Lower leg skin (tissue), 4 donors: ENCODE data around the gene TPM3. TPM values are rescaled to one million over a fixed set of nuclear protein-coding genes. Genes with fewer than 3 reads are reported as not detected.
"Not testable (repeated sequence)": the region's sequence is repeated elsewhere in the genome, so short reads cannot be mapped to it uniquely, and the experiment has no call there.

Source experiments
- DNase-seq, 2 donors: peaks; one replicate each; pipeline ENCODE4 v3.0.0-alpha.2; 2019; ENCODE audit warnings: low spot score in 2 of 2
- H3K4me3 ChIP-seq: fragments of 200-600 bp; sonication (generic); 2 replicates; pipeline ENCODE4 v1.5.1; 2017; ENCODE audit warnings: mild to moderate bottlenecking, low read depth; ENCODE audit not compliant: poor library complexity, severe bottlenecking
- POLR2A ChIP-seq, 2 donors: fragments of 450-650 bp; IDR thresholded peaks; one replicate each; pipeline ENCODE4 v1.6.1; 2016 to 2017; ENCODE audit warnings: antibody characterized with exemption in 2 of 2, mild to moderate bottlenecking in 1 of 2, moderate library complexity in 1 of 2
- WGBS, 2 donors: methylation state at CpG; one replicate each; pipeline ENCODE4 v1.1.5; 2018; 5-methylcytosine and 5-hydroxymethylcytosine counted together
- intact Hi-C: fragments of 100-400 bp; cut with DNase I; formaldehyde crosslinking; loops from one replicate; pipeline ENCODE4 v1.15.0; 2023; ENCODE audit warnings: low total_unique reads
- total RNA-seq, 4 donors: library from RNA; depleted of rRNA; stranded (reverse); fragments of >200 nt; gene quantifications; one replicate each; pipeline ENCODE4 v1.1.0, GENCODE V29; 2016
- TF ChIP-seq, protein P1 (sequence below), 3 donors: fragments of 450-650 bp; IDR thresholded peaks; one replicate each; pipeline ENCODE4 v1.5.1; 2016; ENCODE audit warnings: antibody characterized with exemption in 3 of 3, mild to moderate bottlenecking in 3 of 3, moderate library complexity in 2 of 3

Gene TPM3
- total RNA-seq, 4 donors from 2014 or later = 119 to 226 (median 181) TPM

- no peak for DNase-seq
- H3K4me3 ChIP-seq = no peak overlapping the region
- TF ChIP-seq, protein P1, sequence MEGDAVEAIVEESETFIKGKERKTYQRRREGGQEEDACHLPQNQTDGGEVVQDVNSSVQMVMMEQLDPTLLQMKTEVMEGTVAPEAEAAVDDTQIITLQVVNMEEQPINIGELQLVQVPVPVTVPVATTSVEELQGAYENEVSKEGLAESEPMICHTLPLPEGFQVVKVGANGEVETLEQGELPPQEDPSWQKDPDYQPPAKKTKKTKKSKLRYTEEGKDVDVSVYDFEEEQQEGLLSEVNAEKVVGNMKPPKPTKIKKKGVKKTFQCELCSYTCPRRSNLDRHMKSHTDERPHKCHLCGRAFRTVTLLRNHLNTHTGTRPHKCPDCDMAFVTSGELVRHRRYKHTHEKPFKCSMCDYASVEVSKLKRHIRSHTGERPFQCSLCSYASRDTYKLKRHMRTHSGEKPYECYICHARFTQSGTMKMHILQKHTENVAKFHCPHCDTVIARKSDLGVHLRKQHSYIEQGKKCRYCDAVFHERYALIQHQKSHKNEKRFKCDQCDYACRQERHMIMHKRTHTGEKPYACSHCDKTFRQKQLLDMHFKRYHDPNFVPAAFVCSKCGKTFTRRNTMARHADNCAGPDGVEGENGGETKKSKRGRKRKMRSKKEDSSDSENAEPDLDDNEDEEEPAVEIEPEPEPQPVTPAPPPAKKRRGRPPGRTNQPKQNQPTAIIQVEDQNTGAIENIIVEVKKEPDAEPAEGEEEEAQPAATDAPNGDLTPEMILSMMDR (IDR thresholded peaks at IDR 0.05) = no peak
- no peak for TF ChIP-seq POLR2A (IDR thresholded peaks at IDR 0.05)
- intact Hi-C loops = no loop called here
These were observed 40.6 kb downstream of the TPM3 start for GRCh38 chr1:154151311-154151710.

DNA sequence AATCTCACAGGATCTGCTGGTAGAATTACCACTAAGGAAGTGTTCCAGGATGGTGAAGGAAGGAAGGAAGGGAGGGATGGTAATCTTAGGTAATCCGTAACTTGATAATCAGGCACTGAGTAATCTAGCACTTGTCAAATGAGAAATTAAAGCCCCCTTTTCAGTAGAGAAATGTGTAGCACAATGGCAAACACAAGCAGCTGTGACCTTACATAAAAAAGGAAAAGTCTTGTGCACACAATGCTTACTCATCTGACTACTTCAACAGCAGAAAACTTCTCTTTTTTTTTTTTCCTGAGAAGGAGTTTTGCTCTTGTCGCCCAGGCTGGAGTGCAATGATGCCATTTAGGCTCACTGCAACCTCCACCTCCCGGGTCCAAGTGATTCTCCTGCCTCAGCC is 43.1 kb downstream of the TPM3 start:
- intact Hi-C loops = no loop called here
- H3K4me3 ChIP-seq = no peak overlapping the region
- TF ChIP-seq, protein P1 (IDR thresholded peaks at IDR 0.05) = no peak
- no peak for TF ChIP-seq POLR2A (IDR thresholded peaks at IDR 0.05)
- DNase-seq = no peak
- 71 to 77% methylated on average over 3 of the region's 3 CpGs for WGBS, 2 donors

DNA sequence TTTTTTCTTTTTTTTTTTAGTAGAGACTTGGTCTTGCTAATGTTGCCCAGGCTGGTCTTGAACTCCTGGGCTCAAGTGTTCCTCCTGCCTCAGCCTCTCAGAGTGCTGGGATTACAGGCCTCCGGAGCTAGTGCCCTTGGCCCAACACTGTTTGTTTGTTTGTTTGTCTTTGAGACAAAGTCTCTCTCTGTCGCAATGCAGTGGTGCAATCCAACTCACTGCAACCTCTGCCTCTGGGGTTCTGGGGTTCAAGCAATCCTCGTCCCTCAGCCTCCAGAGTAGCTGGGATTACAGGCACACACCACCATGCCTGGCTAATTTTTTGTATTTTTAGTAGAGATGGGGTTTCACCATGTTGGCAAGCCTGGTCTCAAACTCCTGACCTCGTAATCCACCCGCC is 44.4 kb downstream of the TPM3 start:
- WGBS, 2 donors = 86 to 91% methylated on average over 5 of the region's 5 CpGs
- intact Hi-C loops = not testable (repeated sequence)

DNA sequence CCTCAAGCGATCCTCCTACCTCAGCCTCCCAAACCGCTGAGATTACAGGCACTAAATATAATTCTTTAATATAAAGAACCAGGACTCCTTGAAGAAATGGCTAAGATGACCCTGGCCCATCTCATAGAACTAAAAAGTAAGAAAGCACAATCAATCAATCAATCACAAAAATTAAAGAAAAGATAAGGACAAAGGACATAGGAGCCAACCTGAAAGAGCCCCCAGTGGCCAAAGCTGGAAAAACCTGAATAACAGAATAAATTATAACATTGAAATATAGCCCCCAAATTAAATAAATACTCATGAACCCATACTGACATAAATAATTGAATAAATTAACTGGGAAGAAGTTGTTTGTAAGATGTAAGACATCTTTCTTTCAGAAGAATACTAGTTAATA is 45.9 kb downstream of the TPM3 start:
- intact Hi-C loops = no loop called here

More for the DNA sequence above, 44.4 kb downstream of the TPM3 start:
- not testable (repeated sequence) for H3K4me3 ChIP-seq, DNase-seq

DNA sequence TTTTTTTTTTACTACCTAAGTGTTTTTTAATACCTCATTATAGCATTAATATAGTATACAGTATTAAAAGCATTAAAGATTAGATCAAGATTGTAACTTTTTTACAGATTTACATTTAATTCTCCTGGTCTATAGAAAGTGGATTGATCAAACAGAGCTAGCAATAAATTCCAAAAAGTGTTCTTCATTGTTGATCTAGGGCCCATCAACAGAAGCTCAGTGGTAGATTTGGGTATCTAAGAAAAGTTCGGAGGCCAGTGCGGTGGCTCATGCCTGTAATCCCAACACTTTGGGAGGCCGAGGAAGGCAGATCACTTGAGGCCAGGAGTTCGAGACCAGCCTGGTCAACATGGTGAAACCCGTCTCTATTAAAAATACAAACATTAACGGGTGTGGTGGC is 49.5 kb downstream of the TPM3 start:
- WGBS, 2 donors = 94 to 95% methylated on average over 6 of the region's 6 CpGs
- TF ChIP-seq, protein P1 (IDR thresholded peaks at IDR 0.05) = no peak
- TF ChIP-seq POLR2A (IDR thresholded peaks at IDR 0.05) = no peak
- DNase-seq = no peak
- intact Hi-C loops = no loop called here
- no peak overlapping the region for H3K4me3 ChIP-seq

More for the DNA sequence above, 45.9 kb downstream of the TPM3 start:
- no peak for TF ChIP-seq POLR2A (IDR thresholded peaks at IDR 0.05)
- TF ChIP-seq, protein P1 (IDR thresholded peaks at IDR 0.05) = no peak
- 48 to 96% methylated on average over 2 of the region's 2 CpGs for WGBS, 2 donors
- no peak overlapping the region for H3K4me3 ChIP-seq
- no peak for DNase-seq

DNA sequence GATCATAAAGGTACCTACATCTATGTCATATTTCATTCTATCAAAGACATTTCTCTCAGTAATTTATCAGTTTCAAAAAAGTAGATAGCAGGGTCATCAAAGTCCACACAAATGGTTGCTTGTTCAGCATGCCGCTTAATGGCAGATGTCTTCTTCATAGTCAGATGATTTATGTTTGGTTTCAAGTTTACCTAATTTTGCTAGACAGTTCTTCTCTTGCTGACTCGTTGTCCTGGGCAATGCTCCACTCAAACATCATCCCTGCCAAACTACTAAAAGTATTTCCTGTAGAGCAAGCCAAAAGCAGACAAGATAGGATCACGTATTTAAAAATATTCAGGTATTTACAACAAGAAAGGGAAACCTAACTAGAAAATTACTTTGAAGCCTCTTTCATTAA is 50.7 kb downstream of the TPM3 start:
- TF ChIP-seq, protein P1 (IDR thresholded peaks at IDR 0.05) = no peak
- TF ChIP-seq POLR2A (IDR thresholded peaks at IDR 0.05) = no peak
- no peak overlapping the region for H3K4me3 ChIP-seq
- intact Hi-C loops = no loop called here
- 21 to 23% methylated on average over 3 of the region's 3 CpGs for WGBS, 2 donors
- peak in 1 of 2 donors; percentile 15 for DNase-seq
